ENCODE results near the gene MLN. TPM values are rescaled to one million over a fixed set of nuclear protein-coding genes. Genes with fewer than 3 reads are reported as not detected.

The MLN gene
- total RNA-seq, 1 experiment from 2014 or later = not detected

DNA sequence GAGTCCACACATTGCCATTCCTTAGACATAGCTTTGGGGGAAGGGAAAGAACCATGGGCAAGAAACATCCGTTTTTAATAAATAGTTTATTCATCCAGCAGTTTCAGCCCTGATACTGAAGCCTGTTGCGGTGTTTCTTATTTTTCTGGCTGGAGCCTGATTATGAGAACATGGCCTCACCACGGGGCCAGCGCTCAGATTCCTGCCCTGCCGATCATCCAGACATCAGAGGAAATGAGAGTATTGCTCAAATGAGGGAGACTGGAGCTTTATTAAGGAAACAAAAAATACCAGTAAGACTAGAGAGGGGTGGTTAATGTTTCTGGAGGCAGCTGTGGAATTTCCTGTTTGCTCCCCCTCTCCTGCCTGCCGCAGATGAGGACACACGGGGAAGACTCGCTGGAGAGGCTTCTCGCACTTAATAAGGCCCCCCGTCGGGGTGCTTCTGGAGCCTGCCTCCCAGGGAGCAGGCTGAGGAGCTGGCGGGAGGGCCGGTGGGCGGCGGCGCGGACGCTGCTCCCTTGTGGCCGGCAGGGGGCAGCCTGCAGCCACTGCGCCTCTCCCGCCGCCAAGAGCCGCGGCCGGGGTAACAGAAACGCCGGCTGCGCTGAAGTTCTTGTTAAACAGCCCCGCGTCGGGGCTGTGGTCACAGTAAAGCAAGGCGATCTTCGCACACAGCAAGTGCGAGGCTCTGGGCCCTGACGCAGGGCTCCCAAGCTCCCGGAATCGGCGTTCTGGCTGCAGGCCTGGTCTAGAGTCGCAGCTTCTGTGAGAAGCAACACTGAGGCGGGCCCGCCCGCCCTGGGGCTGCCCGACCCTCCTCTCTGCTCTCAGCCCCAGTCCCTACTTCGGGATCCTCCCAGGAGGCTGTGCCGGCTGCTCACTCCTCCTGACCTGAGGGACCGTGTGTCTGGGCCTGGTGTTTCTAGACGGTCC lies 32.4 kb downstream of the MLN start:
- peak; percentile 95 for DNase-seq (ENCODE audit: low spot score)

DNA sequence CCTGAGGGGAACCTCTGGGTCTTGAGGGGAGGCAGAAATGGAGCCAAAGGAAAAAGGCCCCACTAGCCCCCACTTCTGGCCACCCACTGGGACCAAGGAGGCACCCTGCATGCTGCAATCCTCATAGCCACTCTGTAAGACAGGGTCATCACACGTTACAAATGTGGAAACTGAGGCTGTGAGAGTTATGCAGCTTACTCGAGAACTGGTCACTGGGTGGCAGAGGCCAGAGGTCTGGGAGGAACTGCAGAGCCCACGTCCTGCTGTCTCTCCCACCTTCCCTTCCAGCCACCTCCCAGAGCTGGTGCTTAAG lies 33.0 kb downstream of the MLN start:
- no peak for DNase-seq (ENCODE audit: low spot score)

- no peak for DNase-seq (ENCODE audit: low spot score)
Observed at GRCh38 chr6:33770124-33770832, 33.5 kb downstream of the MLN start.

GRCh38 chr6:33769248-33769821 lies 34.5 kb downstream of the MLN start:
- no peak for DNase-seq (ENCODE audit: low spot score)

DNA sequence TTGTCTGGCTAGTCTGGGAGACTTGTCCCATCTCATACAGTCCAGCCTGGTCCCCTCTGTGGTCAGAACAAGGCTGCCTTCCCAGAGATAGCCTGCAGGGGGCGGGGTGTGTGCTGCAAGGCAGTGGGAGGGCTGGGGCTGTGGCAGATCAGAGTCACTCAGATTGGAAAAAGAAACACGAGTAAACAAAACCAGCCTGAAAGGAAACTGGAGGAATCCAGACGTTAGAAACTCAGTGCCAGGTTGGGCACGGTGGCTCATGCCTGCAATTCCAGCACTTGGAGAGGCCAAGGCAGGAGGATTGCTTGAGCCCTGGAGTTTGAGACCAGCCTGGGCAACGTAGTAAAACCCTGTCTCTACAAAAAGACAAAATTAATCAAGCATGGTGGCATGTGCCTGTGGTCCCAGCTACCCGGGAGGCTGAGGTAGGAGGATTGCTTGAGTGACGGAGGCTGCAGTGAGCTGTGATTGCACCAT lies 35.1 kb downstream of the MLN start:
- peak; percentile 72 for DNase-seq (ENCODE audit: low spot score)

- DNase-seq (ENCODE audit: low spot score) = no peak
Observed at GRCh38 chr6:33766921-33767907, 36.6 kb downstream of the MLN start.

DNA sequence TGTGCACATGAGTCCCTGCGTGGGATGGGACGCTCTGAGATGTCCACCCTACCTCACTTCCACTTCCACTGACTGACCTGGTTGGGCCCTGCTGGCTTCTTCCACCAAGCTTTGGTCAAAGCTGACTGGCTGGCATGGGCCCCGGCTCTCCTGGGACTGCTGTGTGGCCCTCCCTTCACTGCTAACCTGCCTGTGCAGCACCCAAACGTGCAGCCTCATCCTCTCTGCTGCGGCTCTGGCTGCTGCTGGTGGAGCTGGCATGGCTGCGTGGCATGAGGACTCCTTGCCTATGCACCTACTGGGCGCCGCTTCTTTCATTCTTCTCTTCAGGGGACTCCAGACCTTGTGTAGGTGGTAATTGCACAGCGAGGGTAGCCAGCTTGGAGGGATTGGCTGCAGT lies 38.4 kb downstream of the MLN start:
- DNase-seq (ENCODE audit: low spot score) = no peak

- no peak for DNase-seq (ENCODE audit: low spot score)
Observed at GRCh38 chr6:33764036-33764435, 39.8 kb downstream of the MLN start.

DNA sequence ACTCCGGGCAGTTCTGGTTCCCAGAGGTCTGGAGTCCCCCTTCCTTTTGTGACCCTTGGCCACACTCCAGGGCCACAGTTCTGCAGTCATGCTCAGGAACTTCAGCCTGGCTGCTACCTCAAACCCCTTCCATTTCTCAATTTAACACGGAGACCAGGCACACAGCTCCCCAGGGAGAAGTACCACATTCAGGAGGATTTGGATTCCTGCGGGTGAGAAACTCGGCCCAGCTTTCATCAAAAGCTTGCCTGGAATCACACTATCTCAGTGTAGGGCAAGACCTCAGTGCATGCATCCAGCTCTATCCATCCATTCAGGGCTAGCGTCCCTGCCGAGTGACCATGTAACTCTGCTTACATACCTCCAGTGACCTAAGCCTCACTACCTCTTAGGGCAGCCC lies 40.3 kb downstream of the MLN start:
- DNase-seq (ENCODE audit: low spot score) = no peak

DNA sequence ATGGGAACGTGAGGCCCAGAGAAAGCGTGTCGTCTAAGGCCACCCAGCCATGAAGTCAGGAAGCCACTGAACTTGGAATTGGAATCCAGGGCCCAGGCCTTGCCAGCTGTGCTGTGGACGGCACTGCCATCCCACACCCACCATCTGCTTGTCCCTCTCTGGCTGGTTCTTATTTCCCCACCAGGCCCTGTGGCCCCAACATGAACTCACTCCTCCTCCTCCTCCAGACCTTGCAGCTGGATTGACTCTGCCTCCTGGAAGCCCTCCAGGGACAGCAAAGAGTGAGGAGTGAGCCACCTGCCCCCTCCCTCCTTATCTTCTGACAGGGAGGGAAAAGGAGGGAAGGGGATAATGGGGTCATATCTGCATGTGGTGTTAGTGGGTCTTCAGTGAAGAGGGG lies 41.1 kb downstream of the MLN start:
- no peak for DNase-seq (ENCODE audit: low spot score)

- peak; percentile 33 for DNase-seq (ENCODE audit: low spot score)
Observed at GRCh38 chr6:33761922-33762629, 41.7 kb downstream of the MLN start.

- DNase-seq (ENCODE audit: low spot score) = no peak
Observed at GRCh38 chr6:33761581-33761921, 42.3 kb downstream of the MLN start.

- no peak for DNase-seq (ENCODE audit: low spot score)
Observed at GRCh38 chr6:33759887-33760629, 43.7 kb downstream of the MLN start.

- no peak for DNase-seq (ENCODE audit: low spot score)
Observed at GRCh38 chr6:33758815-33759216, 45.0 kb downstream of the MLN start.

GRCh38 chr6:33757906-33758305 lies 45.9 kb downstream of the MLN start:
- DNase-seq (ENCODE audit: low spot score) = no peak

- no peak for DNase-seq (ENCODE audit: low spot score)
Observed at GRCh38 chr6:33757113-33757512, 46.7 kb downstream of the MLN start.

GRCh38 chr6:33756211-33756954 lies 47.4 kb downstream of the MLN start:
- DNase-seq (ENCODE audit: low spot score) = no peak

DNA sequence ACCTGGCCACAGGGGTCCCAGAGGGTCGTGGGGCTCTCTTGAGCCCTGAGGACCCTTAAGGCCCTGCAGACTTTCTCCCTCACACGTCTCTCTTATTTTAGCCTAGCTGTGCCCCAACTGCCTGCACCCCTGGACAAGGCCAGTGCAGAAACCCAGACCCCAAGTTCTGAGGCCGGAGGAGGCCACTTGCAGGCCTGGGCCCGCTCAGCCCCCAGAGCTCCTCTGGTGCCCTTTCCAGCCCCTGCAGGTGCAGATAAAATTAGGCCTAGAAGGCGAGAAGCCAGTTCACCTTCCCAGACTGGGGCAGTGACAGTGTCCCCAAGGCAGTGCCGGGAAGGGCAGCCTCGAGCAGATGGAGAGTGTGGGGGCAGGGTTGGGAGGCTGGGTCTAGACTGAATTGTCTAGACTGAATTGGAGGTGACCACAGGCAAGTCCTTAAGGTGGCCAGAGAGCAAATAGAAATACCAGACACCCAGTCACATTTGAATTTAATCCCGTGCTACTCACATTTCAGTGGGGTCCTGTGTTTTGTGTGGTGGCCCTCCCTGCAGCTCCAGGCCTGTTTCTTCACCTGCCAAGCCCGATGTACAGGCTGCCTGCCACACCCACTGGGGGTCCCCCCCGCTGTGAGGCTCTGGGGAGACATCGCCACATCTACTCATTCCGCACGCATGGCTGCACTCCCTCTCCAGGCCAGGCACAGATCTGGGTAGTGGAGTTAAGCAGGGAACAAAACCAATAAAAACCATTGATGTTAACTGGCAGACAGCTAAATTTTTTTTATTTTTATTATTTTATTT lies 48.5 kb downstream of the MLN start:
- no peak for DNase-seq (ENCODE audit: low spot score)

- no peak for DNase-seq (ENCODE audit: low spot score)
Observed at GRCh38 chr6:33754222-33754621, 49.6 kb downstream of the MLN start.
